ENCODE results near the gene CIART. TPM values are rescaled to one million over a fixed set of nuclear protein-coding genes. Genes with fewer than 3 reads are reported as not detected.

Gene CIART
- total RNA-seq, 1 donor from 2014 or later, result 6.6 TPM

DNA sequence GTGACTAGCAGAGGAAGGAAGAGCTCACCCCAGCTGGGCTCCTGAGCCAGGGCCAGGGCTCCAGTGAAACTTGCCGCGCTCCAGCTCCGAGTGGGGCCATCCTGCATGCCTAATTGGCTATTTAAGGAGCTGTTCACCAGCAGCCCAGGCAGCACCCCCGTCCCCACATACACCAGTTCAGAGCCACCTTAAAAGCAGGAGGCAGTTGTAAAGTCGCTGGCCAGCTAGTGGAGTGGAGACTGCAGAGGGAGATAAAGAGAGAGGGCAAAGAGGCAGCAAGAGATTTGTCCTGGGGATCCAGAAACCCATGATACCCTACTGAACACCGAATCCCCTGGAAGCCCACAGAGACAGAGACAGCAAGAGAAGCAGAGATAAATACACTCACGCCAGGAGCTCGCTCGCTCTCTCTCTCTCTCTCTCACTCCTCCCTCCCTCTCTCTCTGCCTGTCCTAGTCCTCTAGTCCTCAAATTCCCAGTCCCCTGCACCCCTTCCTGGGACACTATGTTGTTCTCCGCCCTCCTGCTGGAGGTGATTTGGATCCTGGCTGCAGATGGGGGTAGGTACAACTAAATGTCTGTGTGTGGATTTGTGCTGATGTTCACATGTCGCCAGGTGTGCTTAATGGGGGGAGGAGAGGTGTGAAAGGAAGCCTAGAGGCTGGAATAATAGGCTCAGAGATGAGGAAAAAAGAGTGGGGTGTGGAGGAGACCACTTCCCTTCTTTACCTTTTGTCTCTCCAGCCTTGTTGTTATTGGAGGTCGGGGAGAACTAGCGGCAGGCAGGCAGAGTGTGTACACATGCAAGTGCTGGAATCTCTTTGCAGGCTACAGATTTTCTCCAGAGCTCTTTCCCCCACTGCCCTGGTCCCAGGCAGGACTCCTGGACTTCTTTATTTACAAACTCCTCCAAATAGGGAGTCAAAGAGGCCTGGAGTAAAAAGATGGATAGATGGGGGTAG is 24.4 kb upstream of the CIART start, which contains the start of gene CA14:
Gene CA14 (plus strand): TSS at position 151 of the 962 bp plus-strand sequence. CDS start 355 bp downstream, at position 506.
- Histone ChIP-seq H3K27me3 (no peaks in the 10 kb centered on the region), H3K27ac (no peak within 1 kb of the TSS), H3K9me3 (no peaks in the 10 kb centered on the region), H3K36me3 (no peaks in the 10 kb centered on the region), H3K4me3 (no peak within 1 kb of the TSS), H3K4me1 (peaks cover 23% of the 10 kb centered on the region)
- intact Hi-C loops (cut with DNase I), result no loop called here
- DNase-seq (ENCODE audit: extremely low spot score in 2 of 2), result no peak
- TF ChIP-seq, protein P1, sequence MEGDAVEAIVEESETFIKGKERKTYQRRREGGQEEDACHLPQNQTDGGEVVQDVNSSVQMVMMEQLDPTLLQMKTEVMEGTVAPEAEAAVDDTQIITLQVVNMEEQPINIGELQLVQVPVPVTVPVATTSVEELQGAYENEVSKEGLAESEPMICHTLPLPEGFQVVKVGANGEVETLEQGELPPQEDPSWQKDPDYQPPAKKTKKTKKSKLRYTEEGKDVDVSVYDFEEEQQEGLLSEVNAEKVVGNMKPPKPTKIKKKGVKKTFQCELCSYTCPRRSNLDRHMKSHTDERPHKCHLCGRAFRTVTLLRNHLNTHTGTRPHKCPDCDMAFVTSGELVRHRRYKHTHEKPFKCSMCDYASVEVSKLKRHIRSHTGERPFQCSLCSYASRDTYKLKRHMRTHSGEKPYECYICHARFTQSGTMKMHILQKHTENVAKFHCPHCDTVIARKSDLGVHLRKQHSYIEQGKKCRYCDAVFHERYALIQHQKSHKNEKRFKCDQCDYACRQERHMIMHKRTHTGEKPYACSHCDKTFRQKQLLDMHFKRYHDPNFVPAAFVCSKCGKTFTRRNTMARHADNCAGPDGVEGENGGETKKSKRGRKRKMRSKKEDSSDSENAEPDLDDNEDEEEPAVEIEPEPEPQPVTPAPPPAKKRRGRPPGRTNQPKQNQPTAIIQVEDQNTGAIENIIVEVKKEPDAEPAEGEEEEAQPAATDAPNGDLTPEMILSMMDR (IDR thresholded peaks at IDR 0.05), result no peak
- TF ChIP-seq POLR2AphosphoS5 (IDR thresholded peaks at IDR 0.05; ENCODE audit: insufficient read depth in 1 of 2, low read depth in 1 of 2), result no peak
- no peak for TF ChIP-seq POLR2A (IDR thresholded peaks at IDR 0.05)

DNA sequence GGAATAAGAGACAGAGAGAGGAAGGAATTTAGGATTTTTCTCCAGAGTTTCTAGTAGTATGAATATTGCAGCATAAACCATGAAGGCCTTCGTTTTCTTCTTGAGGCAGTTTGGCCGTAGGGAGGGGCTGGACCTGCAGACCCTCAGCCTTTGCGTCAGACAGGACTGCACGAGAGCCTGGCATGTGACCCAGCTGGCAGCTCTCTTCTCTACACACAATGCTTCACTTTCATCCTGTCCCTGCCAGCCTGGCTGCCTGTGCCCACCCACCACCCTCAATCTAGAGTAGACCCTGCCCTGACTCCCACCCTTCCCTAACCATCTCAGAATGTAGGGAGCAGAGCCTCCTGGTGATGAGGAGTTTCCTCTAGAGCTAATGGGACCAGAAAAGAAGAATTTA is 23.1 kb upstream of the CIART start:
- Histone ChIP-seq H3K9me3 (no peaks in the 10 kb centered on the region), H3K36me3 (peaks cover 0 to 1% of the 10 kb centered on the region in 2 donors), H3K27ac (no peak overlapping the region), H3K4me1 (peaks cover 23% of the 10 kb centered on the region), H3K4me3 (no peak overlapping the region), H3K27me3 (no peaks in the 10 kb centered on the region)
- DNase-seq (ENCODE audit: extremely low spot score in 2 of 2), result no peak
- TF ChIP-seq POLR2A (IDR thresholded peaks at IDR 0.05) (no peak), POLR2AphosphoS5 (IDR thresholded peaks at IDR 0.05; ENCODE audit: insufficient read depth in 1 of 2, low read depth in 1 of 2) (no peak)
- TF ChIP-seq, protein P1 (IDR thresholded peaks at IDR 0.05), result no peak
- intact Hi-C loops (cut with DNase I), result no loop called here

DNA sequence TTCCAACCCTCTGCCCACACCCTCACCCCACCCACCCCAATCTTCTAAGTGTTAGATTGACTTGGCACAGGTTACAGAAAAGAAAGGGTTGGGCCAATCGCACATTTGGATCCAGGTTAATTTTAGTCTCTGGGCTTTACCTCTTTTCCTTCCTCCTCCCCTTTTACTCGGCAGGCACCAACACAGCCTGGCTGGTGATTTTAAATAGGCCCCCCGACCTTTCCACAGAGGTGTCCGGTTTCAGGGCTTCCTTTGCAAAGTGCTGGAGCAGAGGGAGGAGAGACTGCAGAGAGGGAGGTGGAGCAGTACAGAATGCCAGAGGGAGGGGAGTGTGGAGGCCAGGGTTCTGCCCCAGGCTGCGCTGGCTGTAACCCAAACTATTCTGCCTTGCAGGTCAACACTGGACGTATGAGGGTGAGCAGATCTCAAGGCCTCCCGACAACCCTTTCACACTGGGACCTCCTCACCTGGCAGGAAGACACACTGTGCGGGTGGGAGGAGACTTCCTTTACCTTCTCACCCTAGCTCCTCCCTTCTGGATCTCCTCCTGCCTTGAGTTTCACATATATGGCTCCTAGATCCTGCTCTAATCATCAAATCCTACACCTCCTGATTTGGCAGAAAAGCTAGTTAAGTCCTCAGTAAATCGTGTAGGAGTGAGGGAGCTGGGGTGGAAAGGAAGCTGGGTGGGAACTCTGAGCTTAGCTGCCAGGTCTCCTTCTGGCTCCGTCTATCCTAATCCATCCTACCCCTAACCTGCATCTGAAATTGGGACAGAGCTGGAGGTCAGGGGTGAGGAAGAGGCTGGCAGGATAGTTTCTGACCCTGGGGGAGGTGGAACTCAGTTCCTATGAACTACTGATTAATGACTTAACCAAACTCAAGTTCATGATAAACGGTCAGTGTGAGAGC is 22.3 kb upstream of the CIART start:
- TF ChIP-seq POLR2AphosphoS5 (IDR thresholded peaks at IDR 0.05; ENCODE audit: insufficient read depth in 1 of 2, low read depth in 1 of 2), result no peak
- no peak for TF ChIP-seq POLR2A (IDR thresholded peaks at IDR 0.05)
- TF ChIP-seq, protein P1 (IDR thresholded peaks at IDR 0.05), result no peak
- H3K27me3 ChIP-seq, result no peaks in the 10 kb centered on the region
- DNase-seq (ENCODE audit: extremely low spot score in 2 of 2), result no peak
- no peaks in the 10 kb centered on the region for H3K9me3 ChIP-seq
- H3K4me3 ChIP-seq, result no peak overlapping the region
- H3K4me1 ChIP-seq, result peaks cover 23% of the 10 kb centered on the region
- intact Hi-C loops (cut with DNase I), result no loop called here
- H3K27ac ChIP-seq, result no peak overlapping the region
- peaks cover 0 to 9% of the 10 kb centered on the region in 2 donors for H3K36me3 ChIP-seq

DNA sequence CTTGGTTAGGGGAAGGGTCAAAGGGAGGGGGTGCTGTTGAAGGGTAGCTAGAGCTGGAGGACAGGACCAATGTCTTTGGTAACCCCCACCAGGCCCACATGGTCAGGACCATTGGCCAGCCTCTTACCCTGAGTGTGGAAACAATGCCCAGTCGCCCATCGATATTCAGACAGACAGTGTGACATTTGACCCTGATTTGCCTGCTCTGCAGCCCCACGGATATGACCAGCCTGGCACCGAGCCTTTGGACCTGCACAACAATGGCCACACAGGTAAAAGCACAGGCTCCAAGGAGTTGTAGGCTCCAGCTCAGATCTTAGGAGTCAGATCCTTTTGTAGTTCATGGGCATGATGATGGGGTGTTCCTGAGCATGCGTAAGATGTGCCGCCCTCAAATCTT is 21.0 kb upstream of the CIART start:
- no peaks in the 10 kb centered on the region for H3K9me3 ChIP-seq
- DNase-seq (ENCODE audit: extremely low spot score in 2 of 2), result no peak
- H3K4me1 ChIP-seq, result peaks cover 13% of the 10 kb centered on the region
- no peak overlapping the region for H3K4me3 ChIP-seq
- H3K36me3 ChIP-seq, result peaks cover 0 to 23% of the 10 kb centered on the region in 2 donors
- no peak overlapping the region for H3K27ac ChIP-seq
- intact Hi-C loops (cut with DNase I), result no loop called here
- no peaks in the 10 kb centered on the region for H3K27me3 ChIP-seq
- TF ChIP-seq POLR2A (IDR thresholded peaks at IDR 0.05), result no peak
- no peak for TF ChIP-seq POLR2AphosphoS5 (IDR thresholded peaks at IDR 0.05; ENCODE audit: insufficient read depth in 1 of 2, low read depth in 1 of 2)
- TF ChIP-seq, protein P1 (IDR thresholded peaks at IDR 0.05), result no peak
